ENCODE data around the gene RABGAP1L.

DNA sequence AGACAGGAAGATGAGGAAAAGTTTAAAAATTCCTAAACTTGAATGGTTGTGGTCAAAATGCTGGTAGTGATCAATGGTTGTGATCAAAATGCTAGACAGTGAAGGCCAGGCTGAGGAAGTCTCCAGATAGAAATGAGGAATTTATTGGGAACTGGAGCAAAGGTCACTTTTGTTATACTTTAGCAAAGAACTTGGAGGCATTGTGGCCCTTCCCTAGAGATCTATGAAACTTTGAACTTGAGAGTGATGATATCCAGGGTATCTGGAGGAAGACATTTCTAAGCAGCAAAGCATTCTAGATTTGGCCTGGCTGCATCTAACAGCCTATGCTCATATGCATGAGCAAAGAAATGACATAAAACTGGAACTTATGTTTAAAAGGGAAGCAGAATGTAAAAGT is 35.5 kb upstream of the RABGAP1L start:
- TF ChIP-seq, protein P1, sequence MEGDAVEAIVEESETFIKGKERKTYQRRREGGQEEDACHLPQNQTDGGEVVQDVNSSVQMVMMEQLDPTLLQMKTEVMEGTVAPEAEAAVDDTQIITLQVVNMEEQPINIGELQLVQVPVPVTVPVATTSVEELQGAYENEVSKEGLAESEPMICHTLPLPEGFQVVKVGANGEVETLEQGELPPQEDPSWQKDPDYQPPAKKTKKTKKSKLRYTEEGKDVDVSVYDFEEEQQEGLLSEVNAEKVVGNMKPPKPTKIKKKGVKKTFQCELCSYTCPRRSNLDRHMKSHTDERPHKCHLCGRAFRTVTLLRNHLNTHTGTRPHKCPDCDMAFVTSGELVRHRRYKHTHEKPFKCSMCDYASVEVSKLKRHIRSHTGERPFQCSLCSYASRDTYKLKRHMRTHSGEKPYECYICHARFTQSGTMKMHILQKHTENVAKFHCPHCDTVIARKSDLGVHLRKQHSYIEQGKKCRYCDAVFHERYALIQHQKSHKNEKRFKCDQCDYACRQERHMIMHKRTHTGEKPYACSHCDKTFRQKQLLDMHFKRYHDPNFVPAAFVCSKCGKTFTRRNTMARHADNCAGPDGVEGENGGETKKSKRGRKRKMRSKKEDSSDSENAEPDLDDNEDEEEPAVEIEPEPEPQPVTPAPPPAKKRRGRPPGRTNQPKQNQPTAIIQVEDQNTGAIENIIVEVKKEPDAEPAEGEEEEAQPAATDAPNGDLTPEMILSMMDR (IDR thresholded peaks at IDR 0.05): no peak
- TF ChIP-seq POLR2A (IDR thresholded peaks at IDR 0.05): no peak

Measured in Peyer's patch (tissue), 4 donors.